Measurements from ENCODE around the gene HSD11B1.

HSD11B1 gene

GRCh38 chr1:209723265-209723664 lies 18.6 kb downstream of the HSD11B1 start:
- ChIA-PET CTCF (no interaction called here), POLR2A (no interaction called here)
- WGBS (ENCODE audit: insufficient coverage), result 100% methylated on average over 1 of the region's 3 CpGs
- no peak overlapping the region for H3K4me3 ChIP-seq (ENCODE audit: control insufficient read depth in 1 of 7, extremely low read depth in 1 of 7, insufficient read depth in 4 of 7, low read depth in 2 of 7, low read length in 6 of 7)
- H3K27me3 ChIP-seq (replicated peaks in 2 of 5; ENCODE audit: control insufficient read depth in 4 of 5, insufficient read depth in 5 of 5, low read length in 4 of 5), result no peaks in the 10 kb centered on the region
- H3K9me3 ChIP-seq (ENCODE audit: control extremely low read depth in 1 of 5, control insufficient read depth in 4 of 5, insufficient read depth in 2 of 5, low read depth in 1 of 5, low read length in 4 of 5), result no peaks in the 10 kb centered on the region
- H3K36me3 ChIP-seq (ENCODE audit: control insufficient read depth in 4 of 4, insufficient read depth in 4 of 4, low read length in 3 of 4), result no peaks in the 10 kb centered on the region
- no peak overlapping the region for H3K27ac ChIP-seq (ENCODE audit: insufficient read depth in 1 of 2, low read depth in 1 of 2, low read length in 2 of 2, poor library complexity in 1 of 2, severe bottlenecking in 2 of 2)
- DNase-seq, result no peak
- no peaks in the 10 kb centered on the region for H3K4me1 ChIP-seq (ENCODE audit: control extremely low read depth in 1 of 4, control insufficient read depth in 4 of 4, insufficient read depth in 4 of 4, low read length in 3 of 4)

GRCh38 chr1:209723756-209724693 lies 19.4 kb downstream of the HSD11B1 start:
- Histone ChIP-seq H3K27me3 (replicated peaks in 2 of 5; ENCODE audit: control insufficient read depth in 4 of 5, insufficient read depth in 5 of 5, low read length in 4 of 5) (no peaks in the 10 kb centered on the region), H3K4me1 (ENCODE audit: control extremely low read depth in 1 of 4, control insufficient read depth in 4 of 4, insufficient read depth in 4 of 4, low read length in 3 of 4) (no peaks in the 10 kb centered on the region), H3K27ac (ENCODE audit: insufficient read depth in 1 of 2, low read depth in 1 of 2, low read length in 2 of 2, poor library complexity in 1 of 2, severe bottlenecking in 2 of 2) (no peak overlapping the region), H3K4me3 (ENCODE audit: control insufficient read depth in 1 of 7, extremely low read depth in 1 of 7, insufficient read depth in 4 of 7, low read depth in 2 of 7, low read length in 6 of 7) (no peak overlapping the region), H3K36me3 (ENCODE audit: control insufficient read depth in 4 of 4, insufficient read depth in 4 of 4, low read length in 3 of 4) (no peaks in the 10 kb centered on the region), H3K9me3 (ENCODE audit: control extremely low read depth in 1 of 5, control insufficient read depth in 4 of 5, insufficient read depth in 2 of 5, low read depth in 1 of 5, low read length in 4 of 5) (no peaks in the 10 kb centered on the region)
- CTCF ChIA-PET, result interaction anchor here (0.7 to 1.3 kb wide), 3 partner anchors 23 to 40 kb away, joined by 3 to 4 read pairs (median 3); no protein-coding TSS in a partner anchor
- 89% methylated on average over 3 of the region's 3 CpGs for WGBS (ENCODE audit: insufficient coverage)
- no peak for DNase-seq
- POLR2A ChIA-PET, result no interaction called here

GRCh38 chr1:209727286-209727685 lies 22.6 kb downstream of the HSD11B1 start:
- no peak overlapping the region for H3K27ac ChIP-seq (ENCODE audit: insufficient read depth in 1 of 2, low read depth in 1 of 2, low read length in 2 of 2, poor library complexity in 1 of 2, severe bottlenecking in 2 of 2)
- DNase-seq, result no peak
- no peak overlapping the region for H3K4me3 ChIP-seq (ENCODE audit: control insufficient read depth in 1 of 7, extremely low read depth in 1 of 7, insufficient read depth in 4 of 7, low read depth in 2 of 7, low read length in 6 of 7)
- H3K27me3 ChIP-seq (replicated peaks in 2 of 5; ENCODE audit: control insufficient read depth in 4 of 5, insufficient read depth in 5 of 5, low read length in 4 of 5), result no peaks in the 10 kb centered on the region
- H3K36me3 ChIP-seq (ENCODE audit: control insufficient read depth in 4 of 4, insufficient read depth in 4 of 4, low read length in 3 of 4), result no peaks in the 10 kb centered on the region
- CTCF ChIA-PET, result interaction anchor here (1.4 kb wide), 2 partner anchors 10 to 21 kb away, joined by 3 to 6 read pairs; no protein-coding TSS in a partner anchor
- WGBS (ENCODE audit: insufficient coverage), result 100% methylated on average over 2 of the region's 2 CpGs
- POLR2A ChIA-PET, result no interaction called here
- H3K9me3 ChIP-seq (ENCODE audit: control extremely low read depth in 1 of 5, control insufficient read depth in 4 of 5, insufficient read depth in 2 of 5, low read depth in 1 of 5, low read length in 4 of 5), result no peaks in the 10 kb centered on the region
- no peaks in the 10 kb centered on the region for H3K4me1 ChIP-seq (ENCODE audit: control extremely low read depth in 1 of 4, control insufficient read depth in 4 of 4, insufficient read depth in 4 of 4, low read length in 3 of 4)

GRCh38 chr1:209727785-209728184 lies 23.1 kb downstream of the HSD11B1 start:
- 93% methylated on average over 3 of the region's 3 CpGs for WGBS (ENCODE audit: insufficient coverage)
- Histone ChIP-seq H3K36me3 (ENCODE audit: control insufficient read depth in 4 of 4, insufficient read depth in 4 of 4, low read length in 3 of 4) (no peaks in the 10 kb centered on the region), H3K4me1 (ENCODE audit: control extremely low read depth in 1 of 4, control insufficient read depth in 4 of 4, insufficient read depth in 4 of 4, low read length in 3 of 4) (no peaks in the 10 kb centered on the region), H3K4me3 (ENCODE audit: control insufficient read depth in 1 of 7, extremely low read depth in 1 of 7, insufficient read depth in 4 of 7, low read depth in 2 of 7, low read length in 6 of 7) (no peak overlapping the region), H3K9me3 (ENCODE audit: control extremely low read depth in 1 of 5, control insufficient read depth in 4 of 5, insufficient read depth in 2 of 5, low read depth in 1 of 5, low read length in 4 of 5) (no peaks in the 10 kb centered on the region), H3K27me3 (replicated peaks in 2 of 5; ENCODE audit: control insufficient read depth in 4 of 5, insufficient read depth in 5 of 5, low read length in 4 of 5) (no peaks in the 10 kb centered on the region), H3K27ac (ENCODE audit: insufficient read depth in 1 of 2, low read depth in 1 of 2, low read length in 2 of 2, poor library complexity in 1 of 2, severe bottlenecking in 2 of 2) (no peak overlapping the region)
- POLR2A ChIA-PET, result no interaction called here
- DNase-seq, result peak in 1 of 3 donors; percentile 34
- CTCF ChIA-PET, result interaction anchor here (0.8 to 1.4 kb wide), 5 partner anchors 10 to 162 kb away, joined by 3 to 6 read pairs (median 3); no protein-coding TSS in a partner anchor

GRCh38 chr1:209728466-209728865 lies 23.8 kb downstream of the HSD11B1 start:
- no peaks in the 10 kb centered on the region for H3K4me1 ChIP-seq (ENCODE audit: control extremely low read depth in 1 of 4, control insufficient read depth in 4 of 4, insufficient read depth in 4 of 4, low read length in 3 of 4)
- no CpG with 5 or more reads among the region's 1 CpG for WGBS (ENCODE audit: insufficient coverage)
- no peaks in the 10 kb centered on the region for H3K27me3 ChIP-seq (replicated peaks in 2 of 5; ENCODE audit: control insufficient read depth in 4 of 5, insufficient read depth in 5 of 5, low read length in 4 of 5)
- H3K9me3 ChIP-seq (ENCODE audit: control extremely low read depth in 1 of 5, control insufficient read depth in 4 of 5, insufficient read depth in 2 of 5, low read depth in 1 of 5, low read length in 4 of 5), result no peaks in the 10 kb centered on the region
- H3K4me3 ChIP-seq (ENCODE audit: control insufficient read depth in 1 of 7, extremely low read depth in 1 of 7, insufficient read depth in 4 of 7, low read depth in 2 of 7, low read length in 6 of 7), result no peak overlapping the region
- no peak overlapping the region for H3K27ac ChIP-seq (ENCODE audit: insufficient read depth in 1 of 2, low read depth in 1 of 2, low read length in 2 of 2, poor library complexity in 1 of 2, severe bottlenecking in 2 of 2)
- ChIA-PET POLR2A (no interaction called here), CTCF (interaction anchor here (0.7 to 1.8 kb wide), 8 partner anchors 9 to 163 kb away, joined by 3 to 6 read pairs (median 4); no protein-coding TSS in a partner anchor)
- no peak for DNase-seq
- no peaks in the 10 kb centered on the region for H3K36me3 ChIP-seq (ENCODE audit: control insufficient read depth in 4 of 4, insufficient read depth in 4 of 4, low read length in 3 of 4)

GRCh38 chr1:209729436-209729835 lies 24.8 kb downstream of the HSD11B1 start:
- Histone ChIP-seq H3K9me3 (ENCODE audit: control extremely low read depth in 1 of 5, control insufficient read depth in 4 of 5, insufficient read depth in 2 of 5, low read depth in 1 of 5, low read length in 4 of 5) (no peaks in the 10 kb centered on the region), H3K36me3 (ENCODE audit: control insufficient read depth in 4 of 4, insufficient read depth in 4 of 4, low read length in 3 of 4) (no peaks in the 10 kb centered on the region), H3K4me3 (ENCODE audit: control insufficient read depth in 1 of 7, extremely low read depth in 1 of 7, insufficient read depth in 4 of 7, low read depth in 2 of 7, low read length in 6 of 7) (no peak overlapping the region), H3K27me3 (replicated peaks in 2 of 5; ENCODE audit: control insufficient read depth in 4 of 5, insufficient read depth in 5 of 5, low read length in 4 of 5) (no peaks in the 10 kb centered on the region), H3K4me1 (ENCODE audit: control extremely low read depth in 1 of 4, control insufficient read depth in 4 of 4, insufficient read depth in 4 of 4, low read length in 3 of 4) (no peaks in the 10 kb centered on the region), H3K27ac (ENCODE audit: insufficient read depth in 1 of 2, low read depth in 1 of 2, low read length in 2 of 2, poor library complexity in 1 of 2, severe bottlenecking in 2 of 2) (no peak overlapping the region)
- WGBS (ENCODE audit: insufficient coverage), result no CpG with 5 or more reads among the region's 1 CpG
- ChIA-PET POLR2A (no interaction called here), CTCF (interaction anchor here (0.7 to 1.8 kb wide), 3 partner anchors 11 to 31 kb away, joined by 3 to 4 read pairs (median 4); no protein-coding TSS in a partner anchor)
- no peak for DNase-seq

GRCh38 chr1:209732725-209733124 lies 28.1 kb downstream of the HSD11B1 start:
- DNase-seq, result no peak
- no peak overlapping the region for H3K4me3 ChIP-seq (ENCODE audit: control insufficient read depth in 1 of 7, extremely low read depth in 1 of 7, insufficient read depth in 4 of 7, low read depth in 2 of 7, low read length in 6 of 7)
- peaks cover 0 to 6% (median 0%) of the 10 kb centered on the region in 5 experiments for H3K27me3 ChIP-seq (replicated peaks in 2 of 5; ENCODE audit: control insufficient read depth in 4 of 5, insufficient read depth in 5 of 5, low read length in 4 of 5)
- no CpG with 5 or more reads among the region's 1 CpG for WGBS (ENCODE audit: insufficient coverage)
- H3K9me3 ChIP-seq (ENCODE audit: control extremely low read depth in 1 of 5, control insufficient read depth in 4 of 5, insufficient read depth in 2 of 5, low read depth in 1 of 5, low read length in 4 of 5), result no peaks in the 10 kb centered on the region
- ChIA-PET POLR2A (no interaction called here), CTCF (no interaction called here)
- no peaks in the 10 kb centered on the region for H3K36me3 ChIP-seq (ENCODE audit: control insufficient read depth in 4 of 4, insufficient read depth in 4 of 4, low read length in 3 of 4)
- H3K27ac ChIP-seq (ENCODE audit: insufficient read depth in 1 of 2, low read depth in 1 of 2, low read length in 2 of 2, poor library complexity in 1 of 2, severe bottlenecking in 2 of 2), result no peak overlapping the region
- no peaks in the 10 kb centered on the region for H3K4me1 ChIP-seq (ENCODE audit: control extremely low read depth in 1 of 4, control insufficient read depth in 4 of 4, insufficient read depth in 4 of 4, low read length in 3 of 4)

Measured in common myeloid progenitor, CD34-positive (primary cell).